Loucy (cell line): ENCODE results near the gene FA2H.

Experiments
- CTCF ChIP-seq: fragments of 200-600 bp; sonication (generic); conservative IDR thresholded peaks from 2 replicates; pipeline ENCODE4 v1.5.1; 2014; ENCODE audit warnings: mild to moderate bottlenecking, antibody characterized with exemption, low read length
- EZH2phosphoT487 ChIP-seq: fragments of 200-600 bp; IDR thresholded peaks from 2 replicates; pipeline ENCODE4 v1.6.1; 2018; ENCODE audit warnings: antibody characterized with exemption, mild to moderate bottlenecking, moderate library complexity, borderline replicate concordance

- no peak for TF ChIP-seq CTCF
- TF ChIP-seq EZH2phosphoT487 = no peak
Measured at GRCh38 chr16:74757349-74757748, 17.3 kb downstream of the FA2H start.
